H9 (cell line): ENCODE data around the gene NCS1. TPM values are rescaled to one million over a fixed set of nuclear protein-coding genes. Genes with fewer than 3 reads are reported as not detected.

Experiments
- DNase-seq: peaks from one replicate; pipeline ENCODE4 v3.0.0-alpha.2; 2017
- H2AFZ ChIP-seq: one replicate; pipeline ENCODE4 v1.6.1; 2013; ENCODE audit warnings: mild to moderate bottlenecking, low read length, control low read depth, moderate library complexity
- H2AK5ac ChIP-seq: 2 replicates; pipeline ENCODE4 v1.6.1; 2013; ENCODE audit warnings: low read length, control low read depth, mixed read lengths; ENCODE audit not compliant: insufficient read length
- H2BK120ac ChIP-seq: one replicate; pipeline ENCODE4 v1.6.1; 2013; ENCODE audit warnings: low read depth, mild to moderate bottlenecking, low read length, control low read depth, inconsistent platforms; ENCODE audit not compliant: poor library complexity, severe bottlenecking
- H2BK12ac ChIP-seq: 2 replicates; pipeline ENCODE4 v1.6.1; 2013; ENCODE audit warnings: low read length, control low read depth, mixed read lengths, low read depth; ENCODE audit not compliant: insufficient read length
- H2BK15ac ChIP-seq: 2 replicates; pipeline ENCODE4 v1.6.1; 2013; ENCODE audit warnings: low read depth, low read length, control low read depth
- H2BK20ac ChIP-seq: one replicate; pipeline ENCODE4 v1.6.1; 2013; ENCODE audit warnings: low read depth, mild to moderate bottlenecking, low read length, control low read depth, inconsistent platforms; ENCODE audit not compliant: poor library complexity, severe bottlenecking
- H2BK5ac ChIP-seq: 2 replicates; pipeline ENCODE4 v1.6.1; 2013; ENCODE audit warnings: low read length, control low read depth, mixed read lengths; ENCODE audit not compliant: insufficient read length
- H3K14ac ChIP-seq: 2 replicates; pipeline ENCODE4 v1.6.1; 2013; ENCODE audit warnings: low read length, control low read depth; ENCODE audit not compliant: insufficient read depth
- H3K18ac ChIP-seq: 2 replicates; pipeline ENCODE4 v1.6.1; 2013; ENCODE audit warnings: low read depth, mild to moderate bottlenecking, mixed read lengths, low read length, control low read depth; ENCODE audit not compliant: insufficient read length
- H3K23ac ChIP-seq: 2 replicates; pipeline ENCODE4 v1.6.1; 2013; ENCODE audit warnings: low read length, control low read depth, mixed read lengths, low read depth; ENCODE audit not compliant: insufficient read length
- H3K23me2 ChIP-seq: 2 replicates; pipeline ENCODE4 v1.6.1; 2013; ENCODE audit warnings: low read depth, mild to moderate bottlenecking, mixed read lengths, low read length, control low read depth; ENCODE audit not compliant: insufficient read length, poor library complexity, severe bottlenecking
- H3K27ac ChIP-seq: 2 replicates; pipeline ENCODE4 v1.5.1; 2013; ENCODE audit warnings: low read length, control low read depth, mixed read lengths, low read depth; ENCODE audit not compliant: insufficient read length
- H3K27me3 ChIP-seq: 2 replicates; pipeline ENCODE4 v1.6.1; 2013; ENCODE audit warnings: low read length, control low read depth, inconsistent platforms; ENCODE audit not compliant: insufficient read depth
- H3K4ac ChIP-seq: 2 replicates; pipeline ENCODE4 v1.6.1; 2013; ENCODE audit warnings: low read depth, mild to moderate bottlenecking, control low read depth, inconsistent platforms, low read length, moderate library complexity
- H3K4me1 ChIP-seq: 2 replicates; pipeline ENCODE4 v1.6.1; 2013; ENCODE audit warnings: low read length, control low read depth, inconsistent platforms; ENCODE audit not compliant: insufficient read depth
- H3K4me2 ChIP-seq: 2 replicates; pipeline ENCODE4 v1.6.1; 2013; ENCODE audit warnings: low read length, control low read depth, mixed read lengths; ENCODE audit not compliant: insufficient read length, insufficient read depth
- H3K56ac ChIP-seq: 2 replicates; pipeline ENCODE4 v1.6.1; 2013; ENCODE audit warnings: low read depth, mild to moderate bottlenecking, mixed read lengths, low read length, control low read depth; ENCODE audit not compliant: insufficient read length
- H3K79me1 ChIP-seq: 2 replicates; pipeline ENCODE4 v1.6.1; 2013; ENCODE audit warnings: low read depth, mild to moderate bottlenecking, moderate library complexity, low read length, control low read depth, inconsistent platforms; ENCODE audit not compliant: insufficient read depth, poor library complexity, severe bottlenecking
- H3K79me2 ChIP-seq: 2 replicates; pipeline ENCODE4 v1.6.1; 2013; ENCODE audit warnings: low read length, control low read depth, inconsistent platforms; ENCODE audit not compliant: insufficient read depth
- H3K9ac ChIP-seq: 2 replicates; pipeline ENCODE4 v1.6.1; 2013; ENCODE audit warnings: low read length, control low read depth, mixed read lengths; ENCODE audit not compliant: insufficient read length; ENCODE audit errors: extremely low read depth
- H3K9me3 ChIP-seq: one replicate; pipeline ENCODE4 v1.6.1; 2013; ENCODE audit warnings: low read depth, low read length, inconsistent platforms; ENCODE audit not compliant: control insufficient read depth
- H3T11ph ChIP-seq: one replicate; pipeline ENCODE4 v1.6.1; 2013; ENCODE audit warnings: mild to moderate bottlenecking, low read length, control low read depth, inconsistent platforms
- H4K20me1 ChIP-seq: one replicate; pipeline ENCODE4 v1.6.1; 2013; ENCODE audit not compliant: control insufficient read depth, insufficient read length, insufficient read depth
- H4K5ac ChIP-seq: 2 replicates; pipeline ENCODE4 v1.6.1; 2013; ENCODE audit warnings: low read depth, mild to moderate bottlenecking, mixed read lengths, low read length, control low read depth; ENCODE audit not compliant: insufficient read length
- H4K8ac ChIP-seq: replicated peaks from 2 replicates; pipeline ENCODE4 v1.6.1; 2013; ENCODE audit warnings: low read length, control low read depth, mixed read lengths, low read depth; ENCODE audit not compliant: insufficient read length
- H4K91ac ChIP-seq: 2 replicates; pipeline ENCODE4 v1.6.1; 2013; ENCODE audit warnings: low read depth, mild to moderate bottlenecking, moderate library complexity, mixed read lengths, low read length, control low read depth; ENCODE audit not compliant: insufficient read length
- H3K27ac Mint-ChIP-seq, 3 experiments: 2 replicates in 2 of 3; 3 replicates in 1 of 3; pipeline ENCODE4 v1.8.0; 2020 to 2021; ENCODE audit warnings: mixed read lengths in 3 of 3, mild to moderate bottlenecking in 1 of 3, moderate library complexity in 1 of 3
- H3K27me3 Mint-ChIP-seq: 2 replicates; pipeline ENCODE4 v1.8.0; 2021; ENCODE audit warnings: low read depth, mild to moderate bottlenecking, moderate library complexity, mixed read lengths
- H3K36me3 Mint-ChIP-seq, 3 experiments: 2 replicates in 2 of 3; 3 replicates in 1 of 3; pipeline ENCODE4 v1.8.0; 2020 to 2021; ENCODE audit warnings: low read depth in 3 of 3, mixed read lengths in 3 of 3; ENCODE audit not compliant: insufficient read depth in 1 of 3
- H3K4me1 Mint-ChIP-seq, 2 experiments: 2 replicates each; pipeline ENCODE4 v1.8.0; 2020; ENCODE audit warnings: mixed read lengths in 2 of 2
- H3K4me3 Mint-ChIP-seq, 2 experiments: 2 replicates in 1 of 2; 3 replicates in 1 of 2; pipeline ENCODE4 v1.8.0; 2020 to 2021; ENCODE audit warnings: mild to moderate bottlenecking in 2 of 2, mixed read lengths in 2 of 2, moderate library complexity in 1 of 2
- H3K9me3 Mint-ChIP-seq, 2 experiments: 2 replicates in 1 of 2; 3 replicates in 1 of 2; pipeline ENCODE4 v1.8.0; 2020; ENCODE audit warnings: mild to moderate bottlenecking in 2 of 2, mixed read lengths in 2 of 2, moderate library complexity in 1 of 2
- WGBS: extraction: QIAGEN DNeasy Blood & Tissue Kit; methylation state at CpG from one replicate; pipeline ENCODE4 v1.1.7; 2013; ENCODE audit warnings: missing lambda C conversion rate, low lambda C conversion rate, mixed read lengths; ENCODE audit not compliant: insufficient read length; ENCODE audit errors: extremely low coverage; 5-methylcytosine and 5-hydroxymethylcytosine counted together
- total RNA-seq: library from RNA; stranded (reverse); gene quantifications from 2 replicates; pipeline ENCODE4 v1.2.1, GENCODE V29; 2021
- TF ChIP-seq, protein P1 (sequence below): fragments of 200-600 bp; sonication (generic); conservative IDR thresholded peaks from 3 replicates; pipeline ENCODE4 v1.8.0; 2021; ENCODE audit warnings: antibody characterized with exemption, mild to moderate bottlenecking

The NCS1 gene
- total RNA-seq, 1 experiment from 2014 or later: 38.1 TPM

DNA sequence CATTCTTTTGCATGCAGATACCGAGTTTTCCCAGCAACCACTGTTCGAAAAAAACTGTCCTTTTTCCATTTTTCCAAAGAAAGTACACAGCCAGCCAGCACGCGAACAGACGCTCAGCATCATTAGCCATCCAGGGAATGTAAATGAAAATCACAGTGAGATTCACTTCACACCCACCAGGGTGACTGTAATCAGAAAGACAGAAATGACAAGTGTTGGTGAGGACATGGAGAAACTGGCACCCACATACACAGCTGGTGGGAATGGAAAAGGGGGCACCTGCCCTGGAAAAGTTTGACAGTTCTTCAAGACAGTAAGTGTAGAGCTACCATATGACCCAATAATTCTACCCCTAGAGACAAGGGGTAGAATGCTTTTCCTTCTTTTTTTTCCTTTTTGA is 25.0 kb upstream of the NCS1 start:
- Histone ChIP-seq H3K4me2 (no peak overlapping the region), H2BK15ac (no peak overlapping the region), H3K79me2 (no peaks in the 10 kb centered on the region), H3K9me3 (no peaks in the 10 kb centered on the region), H3K56ac (no peak overlapping the region), H3K79me1 (no peaks in the 10 kb centered on the region), H3T11ph (no peak overlapping the region), H3K27ac (no peak overlapping the region), H3K4me1 (peaks cover 5% of the 10 kb centered on the region; the same call in 1 of the 2 replicates), H4K5ac (no peak overlapping the region), H4K91ac (no peak overlapping the region), H2AFZ (no peak overlapping the region), H3K14ac (no peak overlapping the region), H3K27me3 (no peaks in the 10 kb centered on the region), H3K9ac (no peak overlapping the region), H2BK12ac (no peak overlapping the region), H3K23ac (no peak overlapping the region), H2AK5ac (no peak overlapping the region), H2BK20ac (no peak overlapping the region), H2BK120ac (no peak overlapping the region), H3K23me2 (no peaks in the 10 kb centered on the region), H3K18ac (no peak overlapping the region), H4K8ac (no peak overlapping the region), H4K20me1 (no peaks in the 10 kb centered on the region), H3K4ac (no peak overlapping the region), H2BK5ac (no peak overlapping the region)
- peaks cover 21 to 29% of the 10 kb centered on the region in 2 experiments for H3K4me1 Mint-ChIP-seq
- H3K36me3 Mint-ChIP-seq: no peaks in the 10 kb centered on the region
- H3K27me3 Mint-ChIP-seq: peaks cover 4% of the 10 kb centered on the region; the same call in 1 of the 2 replicates
- H3K4me3 Mint-ChIP-seq: no peak overlapping the region
- DNase-seq: no peak
- H3K27ac Mint-ChIP-seq: no peak overlapping the region
- no peaks in the 10 kb centered on the region for H3K9me3 Mint-ChIP-seq
- TF ChIP-seq, protein P1, sequence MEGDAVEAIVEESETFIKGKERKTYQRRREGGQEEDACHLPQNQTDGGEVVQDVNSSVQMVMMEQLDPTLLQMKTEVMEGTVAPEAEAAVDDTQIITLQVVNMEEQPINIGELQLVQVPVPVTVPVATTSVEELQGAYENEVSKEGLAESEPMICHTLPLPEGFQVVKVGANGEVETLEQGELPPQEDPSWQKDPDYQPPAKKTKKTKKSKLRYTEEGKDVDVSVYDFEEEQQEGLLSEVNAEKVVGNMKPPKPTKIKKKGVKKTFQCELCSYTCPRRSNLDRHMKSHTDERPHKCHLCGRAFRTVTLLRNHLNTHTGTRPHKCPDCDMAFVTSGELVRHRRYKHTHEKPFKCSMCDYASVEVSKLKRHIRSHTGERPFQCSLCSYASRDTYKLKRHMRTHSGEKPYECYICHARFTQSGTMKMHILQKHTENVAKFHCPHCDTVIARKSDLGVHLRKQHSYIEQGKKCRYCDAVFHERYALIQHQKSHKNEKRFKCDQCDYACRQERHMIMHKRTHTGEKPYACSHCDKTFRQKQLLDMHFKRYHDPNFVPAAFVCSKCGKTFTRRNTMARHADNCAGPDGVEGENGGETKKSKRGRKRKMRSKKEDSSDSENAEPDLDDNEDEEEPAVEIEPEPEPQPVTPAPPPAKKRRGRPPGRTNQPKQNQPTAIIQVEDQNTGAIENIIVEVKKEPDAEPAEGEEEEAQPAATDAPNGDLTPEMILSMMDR: no peak
- WGBS: no CpG with 5 or more reads among the region's 5 CpGs
